Activated T-helper 9 cell treated with anti-CD3 and anti-CD28 coated beads, Interleukin-2, amount 50 U/mL, for 16 hours (primary cell): Measurements from ENCODE around the gene MVB12B.

ENCODE experiments used
- DNase-seq: peaks from one replicate; pipeline ENCODE4 v3.0.0-alpha.2; 2020; ENCODE audit warnings: low read depth

The MVB12B gene

DNA sequence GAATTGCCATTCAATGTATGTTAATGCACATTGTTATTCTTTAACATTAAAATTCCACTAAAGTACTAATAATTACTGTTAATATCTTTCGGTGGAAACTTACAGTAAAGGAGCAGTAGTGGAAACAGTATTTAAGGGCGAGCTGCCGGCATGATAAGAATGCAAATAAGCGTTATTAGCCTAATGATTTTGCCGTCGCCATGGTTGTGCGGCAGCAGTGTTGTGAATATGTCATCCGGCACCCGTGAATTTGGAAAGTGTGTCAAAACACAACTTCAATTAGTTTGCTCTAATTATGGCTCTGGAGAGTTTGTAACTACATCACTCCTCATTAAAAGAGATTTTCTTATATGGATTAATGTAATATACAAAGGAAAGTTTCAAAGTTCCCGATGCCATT is 81.4 kb downstream of the MVB12B start:
- DNase-seq, result no peak

DNA sequence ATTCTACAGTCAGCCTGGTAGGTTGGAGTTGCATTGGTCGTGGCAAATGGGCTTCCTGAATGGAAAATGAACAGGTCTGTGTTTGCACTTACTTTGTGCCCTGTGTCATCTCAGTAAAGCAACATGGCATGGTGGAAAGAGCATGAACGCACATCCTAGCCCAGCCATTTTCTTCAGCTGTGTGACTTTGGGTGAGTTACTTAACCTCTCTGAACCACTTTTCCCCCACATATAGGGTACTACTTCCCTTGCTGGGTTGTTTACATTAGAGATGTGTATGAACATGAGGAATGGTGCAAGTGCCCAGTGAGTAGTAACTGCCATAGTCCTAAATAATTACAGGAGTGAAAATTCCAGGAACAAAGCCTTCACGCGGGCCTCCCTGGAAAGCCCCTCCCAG is 83.6 kb downstream of the MVB12B start:
- no peak for DNase-seq

DNA sequence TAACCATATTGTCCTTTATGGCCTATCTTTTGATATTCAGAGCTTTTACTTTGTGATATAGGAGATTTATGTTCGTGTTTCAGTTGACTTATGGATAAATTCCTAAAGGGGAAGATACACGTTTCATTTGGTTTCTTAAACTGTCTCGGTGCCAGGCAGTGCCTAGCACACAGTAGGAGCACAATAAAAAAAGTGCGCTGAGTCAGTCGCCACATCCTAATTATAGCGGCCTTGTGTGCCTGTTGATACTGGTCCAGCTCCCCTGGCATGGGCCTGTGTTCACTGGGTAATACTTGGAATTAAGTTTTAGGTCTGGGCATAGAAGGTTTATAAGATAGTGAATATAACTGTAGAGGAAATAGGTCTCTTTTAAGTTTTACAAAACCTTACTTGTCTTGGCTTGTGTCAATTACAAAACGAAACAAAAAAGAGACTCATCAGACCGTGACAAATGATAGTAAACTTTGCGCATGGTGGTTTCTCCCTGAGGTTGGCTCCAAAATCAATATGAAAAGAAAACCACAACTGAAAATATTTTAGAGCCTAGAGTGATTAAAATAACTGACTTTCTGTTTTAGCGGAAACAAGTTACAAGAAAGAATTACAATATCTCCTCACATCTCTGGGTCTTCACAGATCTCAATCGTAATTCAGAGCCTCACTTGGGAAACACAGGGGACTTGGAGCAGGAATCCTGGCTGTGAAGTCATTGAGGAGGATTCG is 84.8 kb downstream of the MVB12B start:
- DNase-seq, result no peak

DNA sequence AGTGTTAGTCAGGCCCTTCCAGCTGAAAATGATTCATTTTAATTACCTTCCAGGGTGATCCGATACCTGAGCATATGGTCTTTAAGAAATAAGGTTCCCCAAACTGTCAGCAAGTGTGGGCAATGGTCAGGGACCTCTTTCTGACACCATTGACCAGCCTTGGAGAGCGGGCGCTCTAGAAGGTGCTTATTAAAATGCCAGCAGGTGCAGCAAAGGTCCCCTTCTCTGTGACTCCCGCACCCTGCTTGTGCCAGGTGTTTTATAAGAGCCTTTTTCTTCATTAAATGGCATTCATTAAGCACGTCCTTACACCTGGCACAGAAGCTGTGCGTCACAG is 85.3 kb downstream of the MVB12B start:
- DNase-seq, result no peak

DNA sequence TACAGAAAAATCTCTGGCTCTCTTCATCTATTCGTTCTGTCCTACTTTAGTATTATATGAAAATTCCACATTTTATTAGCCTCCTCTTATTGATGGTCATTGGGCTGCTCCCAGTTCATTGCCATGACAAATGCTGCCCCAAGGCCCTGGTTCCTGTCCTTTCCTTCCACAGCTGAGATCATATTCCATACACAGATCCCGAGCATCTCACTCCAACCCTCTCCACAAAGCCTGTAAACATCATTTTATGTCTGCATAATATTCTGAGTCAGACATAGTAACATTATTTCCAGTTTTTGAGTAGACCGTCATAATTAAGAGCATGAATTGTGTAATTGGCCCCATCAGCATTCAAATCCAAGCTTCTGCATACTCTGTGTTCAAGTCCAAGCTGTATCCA is 86.3 kb downstream of the MVB12B start:
- no peak for DNase-seq

DNA sequence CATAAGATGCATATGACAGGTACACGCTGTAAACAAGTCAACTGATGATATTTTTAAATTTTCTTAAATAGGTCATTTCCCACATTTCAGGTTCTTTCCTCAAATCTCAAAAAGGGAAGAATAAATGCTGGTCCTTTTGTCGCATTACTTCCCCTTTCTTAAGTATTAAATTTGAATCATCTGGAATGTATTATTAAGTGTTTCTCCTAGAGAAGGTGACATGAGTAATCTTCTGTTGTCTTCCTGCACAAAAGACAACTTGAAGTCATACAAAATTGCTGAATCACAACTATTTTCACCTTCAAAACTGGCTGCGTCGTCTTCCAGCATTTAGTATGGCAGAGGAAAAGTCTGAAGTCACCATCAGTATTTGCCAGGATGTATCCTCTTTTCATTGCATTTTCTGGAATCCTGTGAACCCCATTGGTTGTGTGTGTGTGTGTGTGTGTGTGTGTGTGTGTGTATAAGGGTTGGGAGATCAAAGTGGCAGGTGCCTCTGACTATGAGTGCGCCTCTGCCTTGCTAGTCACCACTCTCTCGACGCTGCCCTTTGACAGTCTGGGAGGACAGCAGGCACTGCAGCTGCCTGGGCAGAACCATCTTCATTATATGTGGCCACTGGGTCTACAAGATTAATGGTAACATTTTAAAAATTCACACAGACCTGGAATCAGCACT is 86.9 kb downstream of the MVB12B start:
- DNase-seq, result no peak

DNA sequence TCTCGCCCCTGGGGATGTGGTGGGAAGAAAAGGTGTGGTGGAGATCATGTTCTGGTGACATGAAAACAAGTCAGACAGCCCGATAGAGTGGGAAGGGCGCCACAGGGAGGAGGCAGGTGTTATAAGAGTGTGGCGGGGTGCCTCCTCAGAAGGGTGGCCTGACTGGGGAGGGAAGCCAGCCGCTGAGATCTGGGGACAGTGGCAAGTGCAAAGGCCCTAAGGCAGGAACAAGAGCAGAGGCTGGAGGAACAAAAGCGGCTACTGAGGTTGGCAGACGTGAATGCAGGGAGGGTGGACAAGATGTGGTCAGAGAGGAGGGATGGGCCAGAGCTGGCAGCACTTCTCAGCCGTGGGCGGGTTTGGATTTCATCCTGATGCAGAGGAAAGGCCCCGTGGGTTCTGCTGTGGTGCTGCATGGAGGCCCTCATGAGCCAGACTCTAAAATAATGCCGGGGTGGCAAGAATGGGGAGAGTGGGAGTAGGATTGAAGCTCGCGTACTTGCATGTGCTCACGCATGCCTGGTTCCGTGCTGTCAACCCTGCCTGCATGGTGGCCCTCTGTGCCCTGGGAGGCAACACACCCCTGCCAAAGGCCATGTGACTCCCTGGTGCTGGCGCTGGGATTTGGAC is 89.2 kb downstream of the MVB12B start:
- no peak for DNase-seq

DNA sequence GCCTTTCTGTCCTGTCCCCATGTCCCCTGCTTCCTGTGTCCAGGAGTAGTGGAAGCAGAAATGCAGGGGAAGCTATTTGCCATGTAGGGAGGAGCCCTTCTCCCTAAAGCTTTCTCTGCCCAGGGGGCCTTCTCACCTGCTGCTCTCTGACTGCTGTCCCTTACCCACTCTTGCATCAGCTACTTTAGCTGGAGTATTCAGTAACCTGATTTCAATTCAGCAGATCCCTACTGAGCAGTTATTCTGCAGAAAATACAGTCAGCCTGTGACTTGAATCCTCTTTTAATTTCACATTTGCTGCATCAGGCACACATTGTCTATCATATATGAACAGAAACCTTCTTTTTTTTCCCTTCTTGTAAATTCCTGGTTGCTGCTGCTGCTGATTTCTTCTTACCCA is 90.4 kb downstream of the MVB12B start:
- DNase-seq, result no peak

DNA sequence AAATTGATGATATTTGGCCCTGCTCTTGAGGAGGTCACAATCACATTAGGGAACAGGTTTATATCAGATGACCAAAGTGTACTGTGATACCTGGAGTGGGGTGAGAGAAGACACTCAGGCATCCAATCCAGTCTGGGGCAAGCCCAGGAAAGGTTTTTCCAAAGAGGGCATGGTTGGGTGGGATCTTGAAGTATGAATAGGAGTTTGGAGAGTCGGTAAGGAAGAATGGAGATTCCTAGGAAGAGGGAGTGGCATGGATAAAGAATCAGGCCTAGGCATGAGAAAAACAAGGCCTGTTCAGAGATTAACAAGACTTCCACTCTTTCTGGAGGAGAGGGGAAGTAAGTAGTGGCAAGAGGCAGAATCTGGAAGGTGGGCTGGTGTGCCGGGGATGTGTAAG is 91.1 kb downstream of the MVB12B start:
- DNase-seq, result no peak

DNA sequence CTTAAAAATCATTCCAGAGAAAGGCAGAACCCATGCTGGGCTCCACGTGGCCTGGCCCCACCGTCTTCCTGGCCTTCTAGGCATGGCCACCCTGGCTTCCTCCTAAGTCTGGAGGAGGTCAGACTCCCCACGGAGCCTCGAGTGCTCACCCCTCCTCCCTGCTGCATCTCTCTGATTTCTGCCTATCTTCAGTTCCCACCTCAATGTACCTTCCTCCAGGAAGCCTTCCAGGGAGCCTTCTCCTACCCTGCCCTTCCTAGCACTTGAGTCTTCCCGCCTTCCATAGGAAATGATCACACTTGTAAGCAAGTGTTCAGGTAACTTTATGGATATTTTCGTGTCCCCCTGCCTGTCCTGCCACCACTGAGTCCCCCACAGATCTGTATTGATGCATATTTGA is 92.0 kb downstream of the MVB12B start:
- no peak for DNase-seq

DNA sequence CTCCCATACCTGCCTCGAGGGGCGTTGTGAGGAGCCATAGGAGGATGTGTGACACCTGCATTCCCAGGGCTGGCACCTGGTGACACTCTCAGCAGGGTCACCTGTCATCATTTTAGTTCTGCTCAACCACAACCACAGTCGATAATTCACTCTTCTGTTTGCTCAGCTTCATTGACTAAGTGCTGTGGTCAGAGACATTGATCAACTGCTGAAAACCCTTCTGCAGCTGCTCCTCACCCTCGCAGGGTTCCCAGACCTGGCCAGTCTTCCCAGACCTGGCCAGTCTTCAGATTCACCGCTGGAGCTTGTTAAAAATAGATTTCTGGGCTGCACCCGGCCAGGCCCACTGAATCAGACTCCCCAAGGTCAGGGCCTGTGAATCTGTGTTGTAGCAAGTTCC is 92.8 kb downstream of the MVB12B start:
- DNase-seq, result no peak

DNA sequence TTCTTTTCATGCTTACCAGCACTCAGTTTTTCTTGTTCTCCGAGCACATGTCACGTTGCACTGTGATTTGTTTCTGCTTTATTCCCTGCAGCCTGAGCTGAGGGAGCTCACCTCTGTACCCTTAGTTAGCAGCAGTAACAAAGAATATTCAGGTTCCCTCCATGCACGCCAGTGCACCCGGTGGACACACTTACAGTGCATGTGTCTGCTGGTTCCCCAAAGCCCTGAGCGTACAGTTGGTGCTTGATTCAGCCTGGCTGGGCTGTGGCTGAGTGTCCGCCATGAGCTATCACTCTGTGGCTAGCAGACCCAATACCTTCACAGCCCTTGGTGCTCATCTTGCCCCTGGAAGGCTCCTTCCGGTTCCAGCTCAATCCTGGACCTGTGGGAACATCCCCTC is 93.5 kb downstream of the MVB12B start:
- DNase-seq, result no peak

DNA sequence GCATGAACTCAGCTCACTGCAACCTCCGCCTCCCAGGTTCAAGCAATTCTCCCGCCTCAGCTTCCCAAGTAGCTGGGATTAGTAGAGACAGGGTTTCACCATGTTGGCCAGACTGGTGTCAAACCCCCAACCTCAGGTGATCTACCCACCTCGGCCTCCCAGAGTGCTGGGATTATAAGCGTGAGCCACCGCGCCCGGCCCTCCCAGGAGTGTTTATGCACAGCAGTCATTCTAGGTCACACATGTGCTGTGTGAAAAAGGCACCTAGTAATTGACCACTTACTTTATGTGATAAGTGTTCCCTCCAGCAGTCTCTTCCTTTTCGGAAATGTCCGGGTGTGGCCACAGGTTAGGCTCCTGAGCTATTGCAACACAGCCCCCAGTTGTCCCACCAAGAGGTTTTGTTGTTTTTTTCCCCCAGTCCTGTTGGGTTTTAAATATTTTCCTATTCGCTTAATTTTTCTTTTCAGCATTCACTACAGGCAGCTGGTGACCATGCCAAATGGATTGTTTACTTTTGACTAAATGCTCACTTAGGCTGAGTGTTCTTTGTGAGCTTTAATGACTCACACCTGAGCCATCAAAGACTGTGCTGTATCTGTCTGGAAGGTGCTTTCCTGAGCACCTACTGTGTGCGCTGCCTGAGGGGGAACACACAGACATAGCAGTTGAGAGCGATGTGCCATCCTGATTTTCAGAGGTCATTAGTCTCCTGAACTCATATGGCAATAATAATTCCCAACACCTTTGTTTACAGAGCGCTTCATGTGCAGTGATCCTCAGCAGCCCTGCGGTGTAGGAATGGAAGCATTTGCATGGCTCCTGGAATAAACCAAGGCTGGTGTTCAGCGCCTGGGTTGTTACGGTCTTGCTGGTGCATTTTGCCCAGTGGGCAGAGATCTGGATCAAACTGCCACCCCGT is 94.3 kb downstream of the MVB12B start:
- DNase-seq, result no peak

DNA sequence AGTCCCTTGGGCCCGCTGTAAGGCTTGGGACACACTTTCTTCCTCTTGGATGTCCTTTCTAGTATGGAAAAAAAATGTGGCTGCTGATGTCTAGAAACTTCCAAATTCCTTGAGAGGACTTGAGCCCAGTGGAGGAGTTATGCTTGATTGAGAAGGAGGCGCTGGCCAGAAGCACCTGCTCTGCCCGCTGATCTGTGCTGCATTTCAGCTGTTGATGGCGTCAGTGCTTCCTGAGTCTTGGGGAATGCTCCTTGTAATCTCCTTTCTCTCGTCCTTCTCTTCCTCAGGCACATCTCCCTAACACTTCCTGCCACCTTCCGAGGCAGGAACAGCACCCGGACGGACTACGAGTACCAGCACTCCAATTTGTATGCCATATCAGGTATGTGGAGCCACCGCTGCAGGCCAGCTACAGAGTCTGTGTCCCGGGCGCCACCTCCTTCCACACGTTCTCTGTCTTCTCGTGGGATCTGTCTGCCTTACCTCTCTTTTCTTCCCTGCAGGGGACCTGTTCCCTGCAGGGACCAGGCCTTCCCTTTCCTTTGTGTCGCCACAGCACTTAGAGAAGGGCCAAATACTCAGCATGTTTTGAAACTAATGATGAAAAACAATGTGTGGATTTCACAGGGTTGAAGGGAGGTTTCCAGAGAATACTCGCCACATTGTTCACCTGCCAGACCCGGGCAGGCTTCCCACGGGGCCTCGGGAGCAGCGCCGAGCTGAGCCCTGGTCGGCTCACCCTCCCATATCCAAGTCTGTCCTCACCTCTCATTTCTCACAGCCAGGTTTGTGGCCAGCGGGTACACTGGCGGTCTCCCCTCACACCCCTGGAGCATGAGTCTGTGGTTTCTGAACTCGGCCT is 95.2 kb downstream of the MVB12B start:
- no peak for DNase-seq

DNA sequence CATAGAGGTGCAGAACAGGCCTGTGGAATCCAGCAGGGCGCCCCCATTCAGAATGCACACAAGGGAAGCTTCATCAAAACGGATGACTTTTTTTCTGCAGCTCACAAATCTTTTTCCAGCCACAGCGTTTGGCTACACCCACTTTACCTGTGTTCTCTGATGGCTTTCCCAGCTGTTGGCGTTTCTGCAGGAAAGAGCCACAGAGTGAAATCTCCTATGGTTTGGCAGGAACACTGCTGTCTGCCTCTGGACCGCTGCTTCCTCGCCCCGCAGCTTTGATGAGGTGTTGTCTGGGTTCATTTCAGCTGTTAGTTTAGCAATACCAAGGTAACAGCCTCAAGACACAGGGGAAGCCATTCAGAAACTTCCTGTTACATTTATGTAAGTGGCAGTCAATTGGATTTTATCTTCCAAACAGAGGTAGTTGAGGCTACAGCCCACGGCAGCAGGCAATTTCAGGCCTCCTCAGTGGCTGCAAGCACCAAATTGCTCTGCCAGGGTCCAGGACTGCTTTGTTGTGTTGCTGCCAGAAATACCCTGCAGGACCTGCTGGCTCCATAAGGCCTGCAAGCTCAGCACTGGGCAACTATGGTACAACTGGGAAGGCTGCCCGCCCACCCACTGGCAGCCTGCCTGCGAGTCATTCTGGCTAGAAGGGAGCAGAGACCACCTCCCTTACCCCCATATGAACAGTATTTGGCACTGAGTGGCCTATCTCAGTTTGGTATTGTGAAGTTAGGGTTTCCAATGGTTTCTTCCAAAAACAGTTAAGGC is 96.7 kb downstream of the MVB12B start:
- no peak for DNase-seq

DNA sequence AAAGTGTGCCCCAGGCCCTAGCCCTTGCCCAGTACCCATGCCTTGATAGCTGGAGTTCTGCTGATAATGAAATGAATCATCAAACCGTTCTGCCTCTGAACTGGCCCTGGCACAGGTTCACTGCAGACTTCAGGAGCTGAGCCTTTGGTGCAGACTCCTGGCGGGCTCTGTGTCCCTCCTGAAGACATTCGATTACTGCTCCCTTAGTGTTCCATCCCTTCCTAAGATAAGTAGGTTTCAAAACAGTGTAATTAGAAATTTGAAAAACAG is 97.2 kb downstream of the MVB12B start:
- no peak for DNase-seq

DNA sequence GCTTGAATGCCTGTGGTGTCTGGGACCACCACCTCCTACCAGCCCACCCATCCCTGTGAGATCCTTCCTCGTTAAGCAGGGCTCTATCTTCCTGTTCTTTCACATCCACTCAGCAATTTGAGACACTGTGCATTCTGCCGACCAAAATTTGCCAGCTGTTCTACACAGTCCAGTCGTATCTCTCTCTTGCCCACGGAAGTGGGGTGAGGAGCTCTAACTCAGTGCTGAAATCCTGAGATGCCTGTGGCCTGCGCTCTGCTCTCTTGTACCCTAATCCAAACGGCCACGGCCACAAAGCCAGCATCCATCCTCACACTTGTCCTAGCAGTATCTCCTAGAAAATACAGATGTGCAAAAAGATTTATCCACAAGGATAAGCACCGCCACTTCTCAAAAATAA is 97.9 kb downstream of the MVB12B start:
- DNase-seq, result no peak

DNA sequence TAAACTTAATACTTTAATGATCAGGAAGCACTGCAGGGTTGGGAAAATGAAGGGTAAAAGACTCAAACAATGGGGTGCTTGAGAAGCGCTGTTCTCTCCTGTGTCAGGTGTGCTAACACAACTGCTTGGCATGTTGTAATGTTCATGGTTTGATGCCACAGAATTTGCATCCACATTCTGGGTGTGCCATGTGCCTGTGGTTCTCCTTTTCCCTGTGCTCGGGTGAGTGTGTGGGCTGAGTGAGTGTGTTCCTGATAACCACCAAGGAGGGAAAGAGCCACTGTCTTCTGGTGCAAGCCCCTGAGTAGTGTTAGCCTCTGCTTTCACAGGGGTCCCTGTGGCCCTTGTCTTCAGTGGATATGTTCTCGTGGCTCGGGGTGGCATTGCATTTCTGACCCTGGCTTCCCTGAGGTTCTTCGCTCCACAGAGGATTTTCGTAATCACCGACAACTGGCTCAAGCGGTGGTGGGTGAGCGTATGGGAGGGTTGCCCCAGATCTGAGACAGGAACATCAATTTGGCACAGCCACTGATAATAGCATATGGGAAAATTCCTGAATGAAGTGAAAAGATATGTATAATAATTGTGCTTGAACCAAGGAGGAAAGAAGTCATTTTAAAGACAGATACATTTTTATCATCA is 102.0 kb downstream of the MVB12B start:
- DNase-seq, result no peak

DNA sequence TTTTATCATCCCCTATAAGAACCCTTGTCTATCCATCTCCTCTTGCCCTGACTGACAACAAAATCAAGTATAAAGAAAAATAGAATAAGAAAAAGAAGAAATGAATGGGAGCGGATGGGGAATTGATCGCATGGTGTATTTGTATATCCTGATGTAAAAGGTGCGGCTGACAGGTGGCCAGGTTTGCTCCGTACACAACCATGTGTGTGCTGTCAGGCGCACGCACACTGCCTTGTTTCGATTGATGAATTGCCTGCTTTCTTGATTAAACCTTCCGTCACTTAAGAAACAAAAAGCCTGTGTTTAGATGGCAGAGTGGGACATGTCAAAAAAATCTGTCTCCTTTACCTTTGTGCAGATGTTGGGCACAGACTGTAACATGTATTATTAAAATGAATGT is 102.6 kb downstream of the MVB12B start:
- no peak for DNase-seq

DNA sequence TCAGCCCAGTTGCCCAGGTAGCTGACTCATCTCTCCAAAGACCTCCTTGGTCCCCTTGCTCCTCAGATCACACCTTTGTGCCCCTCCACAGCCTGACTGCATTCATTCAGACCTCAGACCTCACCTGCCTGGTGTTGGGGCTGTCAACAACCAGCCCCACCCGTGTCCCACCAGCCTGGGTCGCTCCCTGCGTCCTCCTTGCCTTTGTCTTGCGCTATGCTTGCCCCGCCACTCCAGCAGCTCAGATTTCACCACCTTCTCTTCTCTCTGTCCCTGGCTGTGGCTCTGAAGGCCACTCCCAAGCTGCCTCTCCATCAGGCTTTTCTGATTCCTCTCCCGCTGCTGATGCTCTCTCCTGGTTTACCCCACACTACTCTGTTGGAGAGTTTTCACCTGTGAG is 103.5 kb downstream of the MVB12B start:
- DNase-seq, result no peak
